Medulla oblongata (tissue), 1 donor: Measurements from ENCODE around the gene BMERB1.
"Not testable (repeated sequence)": the region's sequence is repeated elsewhere in the genome, so short reads cannot be mapped to it uniquely, and the experiment has no call there.

ENCODE experiments used
- DNase-seq: peaks from one replicate; pipeline ENCODE4 v3.0.0-alpha.2; 2015; ENCODE audit errors: extremely low spot score

The BMERB1 gene

DNA sequence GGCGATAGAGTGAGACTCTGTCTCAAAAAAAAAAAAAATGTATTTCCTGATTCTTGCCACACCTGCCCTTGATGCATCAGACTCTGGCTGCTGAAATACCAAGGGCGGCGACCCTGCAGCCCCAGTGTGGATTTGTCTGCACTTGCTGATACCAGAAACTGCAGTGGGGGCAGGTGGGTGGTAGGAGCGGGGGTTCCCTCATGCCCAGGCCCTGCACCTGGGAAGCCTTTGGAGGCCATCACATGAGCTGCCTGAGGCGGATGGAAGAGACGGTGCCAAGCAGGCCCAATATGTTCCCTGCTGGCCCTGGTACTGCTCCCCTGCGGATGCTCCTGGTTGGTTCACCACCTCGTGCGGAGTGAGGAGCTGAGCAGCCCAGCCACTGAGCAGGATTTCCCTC lies 157.9 kb downstream of the BMERB1 start:
- DNase-seq = no peak

- DNase-seq = no peak
Observed at GRCh38 chr16:15593235-15593634, 158.8 kb downstream of the BMERB1 start.

GRCh38 chr16:15594711-15595320 lies 160.4 kb downstream of the BMERB1 start:
- no peak for DNase-seq

- DNase-seq = no peak
Observed at GRCh38 chr16:15597135-15597534, 162.7 kb downstream of the BMERB1 start.

- peak; percentile 77 for DNase-seq
Observed at GRCh38 chr16:15597822-15598647, 163.6 kb downstream of the BMERB1 start.

DNA sequence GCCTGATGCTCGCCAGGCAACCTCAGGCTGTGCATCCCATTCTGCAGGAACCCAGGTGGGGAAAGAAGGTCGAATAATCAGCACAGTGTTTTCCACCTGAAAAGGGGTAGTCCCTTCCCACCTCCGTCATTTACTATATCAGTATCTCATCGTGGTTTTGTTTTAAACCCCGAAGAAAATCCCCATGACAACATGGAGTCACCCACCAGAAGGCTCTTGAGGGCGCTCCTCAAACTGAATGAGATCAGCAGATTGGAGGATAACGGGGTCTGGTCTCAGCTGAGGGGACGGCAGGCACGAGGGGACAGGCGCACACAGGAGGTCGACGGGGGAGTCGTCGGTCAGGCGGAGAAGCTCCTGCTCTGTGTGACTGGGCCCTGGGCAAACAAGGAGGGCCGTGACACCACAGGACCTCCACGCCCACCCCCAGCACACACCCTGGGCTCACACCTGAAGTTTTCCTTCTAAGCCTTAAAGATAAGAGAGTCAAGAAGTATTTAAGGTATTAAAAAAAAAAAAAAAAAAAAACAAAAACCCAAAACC lies 164.3 kb downstream of the BMERB1 start:
- no peak for DNase-seq

DNA sequence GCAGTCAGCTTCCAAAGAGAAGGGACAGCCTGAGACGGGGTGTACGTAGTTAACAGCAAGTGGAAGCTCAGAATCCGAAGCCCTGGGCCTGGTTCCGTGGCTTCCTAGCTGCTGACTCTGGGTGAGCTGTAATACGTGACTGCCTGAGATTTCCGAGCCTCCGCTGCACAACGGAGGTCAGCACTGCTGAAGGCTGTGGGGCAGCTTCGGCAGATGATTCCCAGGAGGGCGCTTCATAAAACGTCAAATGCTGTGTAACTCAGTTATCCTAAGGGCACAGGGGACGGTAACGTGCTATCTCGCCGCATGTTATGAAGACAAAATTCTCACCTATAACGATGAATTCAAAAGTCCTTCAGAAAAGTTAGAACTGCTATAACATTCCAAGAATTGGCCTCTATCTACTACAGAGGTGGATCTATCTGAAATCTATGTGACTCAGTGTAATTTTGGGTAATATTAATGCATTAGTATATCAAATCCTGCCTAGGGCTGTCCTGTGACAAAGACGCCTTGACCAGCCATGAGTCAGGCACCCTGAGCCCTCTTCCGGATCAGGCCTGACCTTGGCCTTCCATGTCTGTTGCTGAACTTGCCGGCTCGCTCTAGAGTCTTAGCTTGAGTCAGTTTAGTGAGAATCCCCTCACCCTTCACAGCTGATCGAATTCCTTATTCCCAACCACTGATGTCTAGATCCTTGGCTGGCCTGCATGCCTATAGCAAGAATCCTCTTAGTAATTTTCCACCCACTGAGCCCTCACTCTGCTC lies 165.1 kb downstream of the BMERB1 start:
- DNase-seq = no peak

- DNase-seq = no peak
Observed at GRCh38 chr16:15601212-15601879, 167.0 kb downstream of the BMERB1 start.

GRCh38 chr16:15602285-15603044 lies 168.1 kb downstream of the BMERB1 start:
- DNase-seq = no peak

DNA sequence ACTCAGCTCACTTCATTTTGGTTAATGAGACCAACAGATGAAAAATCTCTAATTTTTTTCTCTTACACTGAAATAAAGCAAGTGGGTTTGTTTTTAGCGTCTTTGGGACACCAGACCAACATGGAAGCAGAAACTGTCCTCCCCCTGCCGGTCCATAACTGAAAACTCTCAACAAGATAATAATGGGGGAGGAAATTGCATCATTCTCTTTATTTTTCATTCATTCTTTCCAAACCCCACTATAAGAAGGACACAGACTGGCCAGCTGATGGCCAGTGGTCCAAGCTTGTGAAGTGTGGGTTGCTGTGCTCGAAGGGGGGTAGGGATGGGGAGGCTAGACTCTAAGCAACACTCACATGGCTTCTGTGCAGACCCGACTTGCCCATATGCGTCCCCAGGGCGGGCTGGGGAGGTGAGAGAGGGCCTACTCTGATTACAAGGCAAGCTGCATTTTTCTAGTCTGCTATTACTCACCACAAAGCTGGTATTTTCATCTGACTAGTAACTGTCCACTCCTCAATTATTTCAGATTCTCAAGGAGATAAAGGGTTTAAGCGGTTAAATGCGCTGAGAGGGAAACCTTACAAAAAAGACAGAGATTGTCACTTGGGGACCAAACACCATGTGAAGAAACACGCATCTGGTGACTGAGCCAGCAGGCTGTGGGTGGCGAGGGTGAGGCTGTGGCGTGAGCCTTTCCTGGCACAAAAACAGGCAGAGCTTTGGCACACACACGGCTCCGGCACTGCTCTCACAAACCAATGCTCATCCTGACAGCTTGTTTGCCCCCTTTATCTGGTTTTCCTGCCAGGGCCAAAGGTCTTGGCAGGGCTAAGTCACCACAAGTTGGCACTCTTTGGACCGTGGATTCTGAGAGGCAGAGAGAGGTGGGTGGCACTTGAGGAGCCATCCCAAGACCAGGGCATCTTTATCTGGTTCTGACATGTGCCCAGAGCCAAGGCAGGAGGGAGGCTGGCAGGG lies 170.4 kb downstream of the BMERB1 start:
- DNase-seq = peak; percentile 56

GRCh38 chr16:15605839-15606517 lies 171.6 kb downstream of the BMERB1 start:
- DNase-seq = no peak

GRCh38 chr16:15606518-15607220 lies 172.3 kb downstream of the BMERB1 start:
- DNase-seq = no peak

DNA sequence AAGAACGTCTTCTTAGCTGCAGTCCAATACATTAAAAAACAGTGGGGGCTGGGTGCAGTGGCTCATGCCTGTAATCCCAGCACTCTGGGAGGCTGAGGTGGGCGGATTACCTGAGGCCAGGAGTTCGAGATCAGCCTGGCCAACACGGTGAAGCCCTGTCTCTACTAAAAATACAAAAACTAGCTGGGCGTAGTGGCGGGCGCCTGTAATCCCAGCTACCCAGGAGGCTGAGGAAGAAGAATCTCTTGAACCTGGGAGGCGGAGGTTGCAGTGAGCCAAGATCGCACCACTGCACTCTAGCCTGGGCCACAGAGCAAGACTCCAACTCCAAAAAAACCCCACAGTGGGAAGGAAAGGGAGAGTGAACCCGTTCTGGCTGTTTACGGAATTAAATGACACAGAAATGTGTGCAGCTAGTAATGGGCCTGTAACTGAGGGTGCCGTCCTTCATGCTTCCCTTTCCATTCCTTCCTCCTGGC lies 172.9 kb downstream of the BMERB1 start:
- DNase-seq = not testable (repeated sequence)

GRCh38 chr16:15607700-15608396 lies 173.5 kb downstream of the BMERB1 start:
- peak; percentile 78 for DNase-seq

DNA sequence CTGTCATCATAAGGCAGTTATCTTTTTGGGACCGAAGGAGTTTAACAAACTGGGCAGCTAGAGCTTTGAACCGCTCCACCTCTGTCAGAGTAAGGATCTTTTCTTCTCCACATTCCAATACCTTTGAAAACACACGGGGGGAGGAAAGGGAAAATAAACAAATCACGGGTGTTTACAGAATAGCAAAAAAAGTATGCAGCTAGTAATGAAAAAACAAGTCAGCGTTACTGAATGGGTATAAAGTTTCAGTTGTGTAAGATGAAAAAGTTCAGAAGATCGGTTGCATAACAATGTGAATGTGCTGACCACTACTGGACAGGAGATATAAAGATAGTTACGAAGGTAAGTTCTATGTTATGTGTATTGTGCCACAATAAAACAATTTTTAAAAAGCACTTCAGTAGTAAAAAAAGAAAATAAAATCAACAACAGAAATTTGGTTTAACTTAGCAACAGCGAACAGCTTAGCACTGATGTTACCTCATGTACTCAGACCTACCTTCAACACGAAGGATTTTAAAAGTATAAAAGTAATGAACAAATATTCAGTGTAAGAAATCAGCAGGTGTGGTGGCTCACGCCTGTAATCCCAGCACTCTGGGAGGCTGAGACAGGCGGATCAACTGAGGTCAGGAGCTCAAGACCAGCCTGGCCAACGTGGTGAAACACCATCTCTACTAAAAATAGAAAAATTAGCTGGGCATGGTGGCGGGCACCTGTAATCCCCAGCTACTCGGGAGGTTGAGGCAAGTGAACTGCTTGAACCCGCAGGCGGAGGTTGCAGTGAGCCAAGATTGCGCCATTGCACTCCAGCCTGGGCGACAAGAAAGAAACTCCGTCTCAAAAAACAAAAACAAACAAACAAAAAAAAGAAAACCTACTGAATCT lies 174.3 kb downstream of the BMERB1 start:
- no peak for DNase-seq

DNA sequence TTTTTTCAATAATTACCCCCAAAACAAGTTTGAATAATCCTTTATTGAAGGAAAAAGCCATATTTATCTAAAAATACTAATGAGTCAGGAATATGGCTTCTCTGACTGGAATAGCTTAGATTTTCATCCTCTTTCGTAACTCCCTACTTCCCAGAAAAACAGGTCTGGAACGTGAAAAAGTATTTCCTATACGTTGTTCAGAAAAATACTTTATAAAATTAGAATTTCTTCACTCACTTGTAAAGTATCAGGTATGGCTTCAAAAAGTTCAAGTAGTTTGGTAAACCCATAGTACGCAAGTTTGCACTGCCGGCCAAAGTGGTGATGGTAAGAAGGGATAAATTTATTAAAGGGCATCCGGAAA lies 174.9 kb downstream of the BMERB1 start:
- no peak for DNase-seq

DNA sequence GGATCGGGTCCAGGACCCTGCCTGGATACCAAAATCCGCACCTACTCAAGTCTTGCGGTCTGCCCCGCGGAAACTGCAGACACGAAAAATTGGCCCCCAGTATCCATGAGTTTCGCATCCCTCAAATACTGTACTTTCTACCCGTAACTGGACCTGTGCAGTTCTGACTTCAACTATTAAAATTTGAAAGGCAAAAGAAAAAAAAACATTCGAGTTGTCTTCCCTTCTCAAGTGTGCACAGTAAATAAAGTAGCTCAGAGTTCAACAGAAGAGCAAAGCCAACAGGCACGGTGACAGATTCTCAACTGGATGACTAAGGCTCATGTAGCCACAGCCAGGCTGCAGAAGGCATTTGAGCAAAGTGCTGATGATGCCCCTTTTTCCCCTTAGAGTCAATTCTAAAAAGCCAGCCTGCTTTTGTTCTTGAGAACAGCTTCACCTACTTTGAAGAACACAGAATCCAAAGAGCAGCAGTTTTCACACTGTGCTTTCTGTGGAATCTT lies 176.0 kb downstream of the BMERB1 start:
- peak; percentile 40 for DNase-seq
